Spleen (tissue), 11 donors: Measurements from ENCODE around the gene FSIP1. TPM values are rescaled to one million over a fixed set of nuclear protein-coding genes. Genes with fewer than 3 reads are reported as not detected.

ENCODE experiments used
- DNase-seq: peaks from one replicate; pipeline ENCODE4 v3.0.0-alpha.2; 2020
- H3K27ac ChIP-seq, 8 donors: fragments of 200-600 bp; sonication (generic) in 7 of 8; 1 replicate in 4 of 8; 2 replicates in 4 of 8; pipeline versions ENCODE4 v1.5.0 to v1.8.0; 2016 to 2021; ENCODE audit warnings: inconsistent platforms in 4 of 8, mild to moderate bottlenecking in 4 of 8, moderate library complexity in 1 of 8
- H3K27me3 ChIP-seq, 7 donors: fragments of 200-600 bp; sonication (generic) in 6 of 7; replicated peaks in 1 of 7; 1 replicate in 4 of 7; 2 replicates in 3 of 7; pipeline versions ENCODE4 v1.5.0 to v1.8.0; 2016 to 2021; ENCODE audit warnings: inconsistent platforms in 3 of 7, mild to moderate bottlenecking in 1 of 7
- H3K36me3 ChIP-seq, 6 donors: fragments of 200-600 bp; sonication (generic) in 5 of 6; 1 replicate in 4 of 6; 2 replicates in 2 of 6; pipeline versions ENCODE4 v1.5.0 to v1.8.0; 2016 to 2021; ENCODE audit warnings: inconsistent platforms in 2 of 6
- H3K4me1 ChIP-seq, 6 donors: fragments of 200-600 bp; sonication (generic) in 5 of 6; 1 replicate in 3 of 6; 2 replicates in 3 of 6; pipeline versions ENCODE4 v1.5.0 to v1.8.0; 2016 to 2021; ENCODE audit warnings: inconsistent platforms in 3 of 6
- H3K4me3 ChIP-seq, 8 donors: fragments of 200-600 bp; sonication (generic) in 7 of 8; 1 replicate in 4 of 8; 2 replicates in 4 of 8; pipeline versions ENCODE4 v1.5.0 to v1.8.0; 2016 to 2021; ENCODE audit warnings: inconsistent platforms in 4 of 8, mild to moderate bottlenecking in 4 of 8, moderate library complexity in 2 of 8
- H3K9me3 ChIP-seq, 8 donors: fragments of 200-600 bp; sonication (generic) in 7 of 8; 1 replicate in 4 of 8; 2 replicates in 4 of 8; pipeline versions ENCODE4 v1.5.0 to v1.8.0; 2016 to 2021; ENCODE audit warnings: inconsistent platforms in 4 of 8
- CTCF ChIP-seq, 11 experiments: fragments of 200-600 bp in 7 of 11; fragments of 450-650 bp in 4 of 11; sonication (generic) in 4 of 11; IDR thresholded peaks in 8 of 11; conservative IDR thresholded peaks in 3 of 11; 1 replicate in 7 of 11; 2 replicates in 4 of 11; pipeline versions ENCODE4 v1.4.0 to v1.8.0; 2016 to 2021; ENCODE audit warnings: antibody characterized with exemption in 11 of 11, inconsistent platforms in 4 of 11, mild to moderate bottlenecking in 1 of 11
- POLR2A ChIP-seq, 3 donors: fragments of 450-650 bp; IDR thresholded peaks; one replicate each; pipeline ENCODE4 v1.5.1; 2017; ENCODE audit warnings: antibody characterized with exemption in 3 of 3, mild to moderate bottlenecking in 1 of 3
- POLR2AphosphoS5 ChIP-seq, 3 donors: sonication (generic); formaldehyde crosslinking; IDR thresholded peaks; one replicate each; pipeline ENCODE4 v1.5.1; 2017; ENCODE audit warnings: antibody characterized with exemption in 3 of 3
- WGBS, 5 donors: extraction: QIAGEN DNeasy Blood & Tissue Kit in 3 of 5; methylation state at CpG; one replicate each; pipeline versions ENCODE4 v1.1.5 to v1.1.7; 2013 to 2018; 5-methylcytosine and 5-hydroxymethylcytosine counted together
- intact Hi-C: fragments of 100-400 bp; cut with DNase I; formaldehyde crosslinking; loops from one replicate; pipeline ENCODE4 v1.15.0; 2023; ENCODE audit warnings: low total_unique reads
- polyA plus RNA-seq, 3 donors: library from polyadenylated mRNA; stranded (reverse); fragments of 200-250 nt; gene quantifications; one replicate each; pipeline ENCODE4 v1.2.1, GENCODE V29; 2013
- total RNA-seq, 7 donors: library from RNA; depleted of rRNA in 3 of 7; stranded (reverse); fragments of >200 nt in 3 of 7; fragmentation: NEBNext Ultra II Directional in 4 of 7; extraction: Animal tissue kit (Norgen Biotek cat#: 25700) in 4 of 7; gene quantifications; one replicate each; pipeline versions ENCODE4 v1.1.0 to v1.2.1, GENCODE V29; 2016 to 2021
- donor health status: healthy with polysubstance abuse.
- donor health status: DM: no; HTN: no; CAD: no; lungs with moderate emphysema.
- donor health status: DM: no; HTN: no; CAD: no.
- donor health status: Bipolar disorder and iron deficiency.
- donor health status: healthy.
- donor health status: DM: no; HTN: no; CAD: no.
- donor health status: DM: yes; HTN: yes; CAD: no.

Gene FSIP1
- total and polyA plus RNA-seq, 10 donors: 0.09 to 2.3 (median 0.45) TPM

GRCh38 chr15:39598958-39599845 is 183.4 kb downstream of the FSIP1 start:
- DNase-seq: no peak
- TF ChIP-seq POLR2AphosphoS5 (IDR thresholded peaks at IDR 0.05): peak in 1 of 3 donors; percentile 82
- TF ChIP-seq POLR2A (IDR thresholded peaks at IDR 0.05): no peak
- TF ChIP-seq CTCF (IDR thresholded peaks at IDR 0.05 in 8 of 11, conservative IDR thresholded peaks at IDR 0.05 in 3 of 11): no peak
- intact Hi-C loops: loop anchor here (10.0 kb wide), 1 partner anchor 66 kb away; no protein-coding TSS in a partner anchor
- H3K27ac ChIP-seq: no peak overlapping the region
- 86 to 96% (median 88%) methylated on average over 12 of the region's 12 CpGs for WGBS, 5 donors
- peaks cover 0 to 4% (median 0%) of the 10 kb centered on the region in 6 donors for H3K4me1 ChIP-seq
- H3K4me3 ChIP-seq: no peak overlapping the region
- peaks cover 0 to 25% (median 2%) of the 10 kb centered on the region in 6 donors for H3K36me3 ChIP-seq
- no peaks in the 10 kb centered on the region for H3K27me3 ChIP-seq
- no peaks in the 10 kb centered on the region for H3K9me3 ChIP-seq

DNA sequence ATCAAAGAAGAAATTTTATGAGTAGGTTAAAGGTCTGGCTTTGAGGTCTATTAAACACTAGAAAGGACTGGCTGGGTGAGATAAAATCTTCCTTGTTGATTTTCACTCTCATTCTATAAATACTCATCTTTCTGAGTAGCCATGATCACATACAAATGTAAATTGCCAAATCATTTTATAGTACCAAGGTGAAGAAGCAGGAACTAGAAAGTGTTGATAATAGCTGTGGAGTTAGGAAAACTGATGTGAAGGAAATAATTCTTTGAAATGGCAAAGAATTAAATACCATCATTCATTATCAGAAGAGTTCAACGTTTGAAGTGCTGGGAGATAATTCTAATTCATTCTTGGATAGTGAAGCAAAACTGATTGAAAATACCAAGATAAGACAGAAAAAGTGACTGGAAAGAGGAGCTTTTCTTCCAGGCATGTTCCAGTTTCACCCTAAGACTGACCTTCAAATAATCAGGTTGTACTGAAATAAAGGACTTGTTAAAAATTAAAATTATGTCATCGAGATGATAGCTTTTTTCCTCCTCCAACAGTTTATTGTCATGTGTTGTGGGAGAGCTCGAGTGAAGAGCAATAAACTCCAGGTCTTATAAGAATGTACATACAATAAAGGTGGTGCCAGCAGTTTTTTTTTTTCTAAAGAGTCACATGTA is 184.3 kb downstream of the FSIP1 start:
- Histone ChIP-seq H3K27me3 (no peaks in the 10 kb centered on the region), H3K4me1 (peaks cover 0 to 13% (median 0%) of the 10 kb centered on the region in 6 donors), H3K9me3 (no peaks in the 10 kb centered on the region), H3K27ac (no peak overlapping the region), H3K4me3 (no peak overlapping the region), H3K36me3 (peaks cover 0 to 34% (median 2%) of the 10 kb centered on the region in 6 donors)
- peak in 1 of 3 donors; percentile 48 for TF ChIP-seq POLR2A (IDR thresholded peaks at IDR 0.05)
- TF ChIP-seq POLR2AphosphoS5 (IDR thresholded peaks at IDR 0.05): no peak
- no peak for DNase-seq
- WGBS, 5 donors: 59 to 83% (median 72%) methylated on average over 3 of the region's 3 CpGs
- intact Hi-C loops: loop anchor here (10.0 kb wide), 1 partner anchor 66 kb away; no protein-coding TSS in a partner anchor

DNA sequence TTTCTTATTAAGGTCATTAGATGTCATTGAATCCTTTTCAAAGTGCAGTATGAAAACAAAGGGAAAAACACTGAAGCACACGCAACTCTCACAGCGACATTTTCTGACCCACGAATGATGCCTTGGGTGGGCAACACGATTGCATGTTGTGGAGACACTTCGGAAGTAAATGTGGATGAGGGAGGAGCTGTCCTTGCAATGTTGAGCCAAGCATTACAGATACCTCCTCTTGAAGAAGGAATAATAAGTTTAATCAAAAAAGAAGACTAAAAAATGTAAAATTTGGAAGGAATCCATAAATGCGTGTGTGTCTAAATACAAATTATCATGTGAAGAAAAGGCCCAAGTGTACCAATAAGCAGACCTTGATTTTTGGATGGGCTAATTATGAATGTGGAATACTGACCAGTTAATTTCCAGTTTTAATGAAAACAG is 184.9 kb downstream of the FSIP1 start:
- no peak overlapping the region for H3K27ac ChIP-seq
- H3K4me1 ChIP-seq: peaks cover 0 to 13% (median 0%) of the 10 kb centered on the region in 6 donors
- intact Hi-C loops: loop anchor here (10.0 kb wide), 1 partner anchor 67 kb away; no protein-coding TSS in a partner anchor
- H3K36me3 ChIP-seq: peaks cover 0 to 40% (median 2%) of the 10 kb centered on the region in 6 donors
- DNase-seq: no peak
- WGBS, 5 donors: 91 to 96% (median 94%) methylated on average over 6 of the region's 6 CpGs
- H3K27me3 ChIP-seq: no peaks in the 10 kb centered on the region
- H3K9me3 ChIP-seq: no peaks in the 10 kb centered on the region
- H3K4me3 ChIP-seq: no peak overlapping the region
- TF ChIP-seq CTCF (IDR thresholded peaks at IDR 0.05 in 8 of 11, conservative IDR thresholded peaks at IDR 0.05 in 3 of 11) (no peak), POLR2AphosphoS5 (IDR thresholded peaks at IDR 0.05) (peak in 1 of 3 donors; percentile 97)

DNA sequence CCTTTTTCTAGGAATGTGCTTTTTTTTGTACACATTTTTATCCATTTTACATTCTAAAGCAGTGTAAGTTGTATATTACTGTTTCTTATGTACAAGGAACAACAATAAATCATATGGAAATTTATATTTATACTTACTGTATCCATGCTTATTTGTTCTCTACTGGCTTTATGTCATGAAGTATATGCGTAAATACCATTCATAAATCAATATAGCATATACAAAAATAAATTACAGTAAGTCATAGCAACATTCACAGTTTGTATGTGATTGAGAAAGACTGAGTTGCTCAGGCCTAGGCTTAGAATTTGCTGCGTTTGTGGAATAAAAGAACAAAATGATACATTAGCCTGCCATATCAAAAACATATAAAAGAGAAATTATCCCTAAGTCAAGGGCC is 185.3 kb downstream of the FSIP1 start:
- H3K4me1 ChIP-seq: peaks cover 0 to 13% (median 0%) of the 10 kb centered on the region in 6 donors
- no peaks in the 10 kb centered on the region for H3K9me3 ChIP-seq
- intact Hi-C loops: loop anchor here (10.0 kb wide), 1 partner anchor 67 kb away; no protein-coding TSS in a partner anchor
- DNase-seq: no peak
- H3K27ac ChIP-seq: no peak overlapping the region
- no peak for TF ChIP-seq POLR2A (IDR thresholded peaks at IDR 0.05)
- TF ChIP-seq CTCF (IDR thresholded peaks at IDR 0.05 in 8 of 11, conservative IDR thresholded peaks at IDR 0.05 in 3 of 11): no peak
- no peak for TF ChIP-seq POLR2AphosphoS5 (IDR thresholded peaks at IDR 0.05)
- no peak overlapping the region for H3K4me3 ChIP-seq
- peaks cover 0 to 44% (median 2%) of the 10 kb centered on the region in 6 donors for H3K36me3 ChIP-seq
- H3K27me3 ChIP-seq: no peaks in the 10 kb centered on the region
- 90 to 98% (median 95%) methylated on average over 2 of the region's 2 CpGs for WGBS, 5 donors
